Measurements from ENCODE around the gene PGD.
"Not testable (repeated sequence)": the region's sequence is repeated elsewhere in the genome, so short reads cannot be mapped to it uniquely, and the experiment has no call there.

The PGD gene

GRCh38 chr1:10399444-10399941 is 629 bp downstream of the PGD start:
- DNase-seq: no peak

GRCh38 chr1:10400013-10400412 is 1.1 kb downstream of the PGD start:
- DNase-seq: no peak

- no peak for DNase-seq
These were observed 2.4 kb downstream of the PGD start for GRCh38 chr1:10401281-10401680.

- DNase-seq: no peak
These were observed 3.9 kb downstream of the PGD start for GRCh38 chr1:10402729-10403274.

GRCh38 chr1:10407201-10407600 is 8.3 kb downstream of the PGD start:
- no peak for DNase-seq

- peak in 1 of 2 donors; percentile 43 for DNase-seq
These were observed 16.5 kb downstream of the PGD start for GRCh38 chr1:10415211-10415930.

- not testable (repeated sequence) for DNase-seq
These were observed 17.1 kb downstream of the PGD start for GRCh38 chr1:10415967-10416366.

GRCh38 chr1:10418741-10419140 is 19.9 kb downstream of the PGD start:
- not testable (repeated sequence) for DNase-seq

- no peak for DNase-seq
These were observed 20.5 kb downstream of the PGD start for GRCh38 chr1:10419351-10419750.

- DNase-seq: no peak
These were observed 22.8 kb downstream of the PGD start for GRCh38 chr1:10421637-10422036.

- DNase-seq: no peak
These were observed 25.2 kb downstream of the PGD start for GRCh38 chr1:10424034-10424433.

- DNase-seq: no peak
These were observed 25.8 kb downstream of the PGD start for GRCh38 chr1:10424651-10425050.

- DNase-seq: not testable (repeated sequence)
These were observed 27.1 kb downstream of the PGD start for GRCh38 chr1:10425826-10426534.

GRCh38 chr1:10426535-10426848 is 27.6 kb downstream of the PGD start:
- DNase-seq: not testable (repeated sequence)

- no peak for DNase-seq
These were observed 30.1 kb downstream of the PGD start for GRCh38 chr1:10428984-10429383.

- peak; percentile 30 to 34 for DNase-seq
These were observed 31.0 kb downstream of the PGD start for GRCh38 chr1:10429868-10430215.

- peak; percentile 83 to 91 for DNase-seq
These were observed 31.6 kb downstream of the PGD start, which contains the start of gene CENPS for GRCh38 chr1:10430216-10431069. Gene CENPS, plus strand, starts transcription at chr1:10430433. Its CDS starts 85 bp downstream, at chr1:10430518.

GRCh38 chr1:10431070-10431730 is 32.3 kb downstream of the PGD start:
- no peak for DNase-seq

GRCh38 chr1:10432910-10433700 is 34.2 kb downstream of the PGD start:
- no peak for DNase-seq

- no peak for DNase-seq
These were observed 34.9 kb downstream of the PGD start for GRCh38 chr1:10433790-10434189.

GRCh38 chr1:10434590-10434989 is 35.7 kb downstream of the PGD start:
- no peak for DNase-seq

GRCh38 chr1:10437052-10437451 is 38.2 kb downstream of the PGD start:
- no peak for DNase-seq

Data from CD4-positive, alpha-beta T cell treated with Interleukin-1 beta for 1 hour (primary cell).